Skeletal muscle satellite cell (primary cell): Measurements from ENCODE around the gene FAM53B.

Source experiments
- H3K27me3 ChIP-seq: 2 replicates; pipeline ENCODE4 v1.7.0; 2013; ENCODE audit warnings: low read length; ENCODE audit not compliant: control insufficient read depth, insufficient read depth
- H3K36me3 ChIP-seq: 2 replicates; pipeline ENCODE4 v1.7.0; 2013; ENCODE audit warnings: mild to moderate bottlenecking, control low read depth, low read length; ENCODE audit not compliant: insufficient read depth
- H3K4me1 ChIP-seq: 2 replicates; pipeline ENCODE4 v1.7.0; 2013; ENCODE audit warnings: low read length; ENCODE audit not compliant: control insufficient read depth, insufficient read depth
- H3K4me2 ChIP-seq: 2 replicates; pipeline ENCODE4 v1.7.0; 2013; ENCODE audit warnings: mild to moderate bottlenecking, low read length
- H3K4me3 ChIP-seq: 2 replicates; pipeline ENCODE4 v1.7.0; 2013; ENCODE audit warnings: low read length
- H3K9ac ChIP-seq: 2 replicates; pipeline ENCODE4 v1.7.0; 2013; ENCODE audit warnings: mild to moderate bottlenecking, low read depth, low read length, moderate library complexity
- H3K9me3 ChIP-seq: replicated peaks from 2 replicates; pipeline ENCODE4 v1.7.0; 2013; ENCODE audit warnings: mild to moderate bottlenecking, control low read depth, low read length

FAM53B gene

DNA sequence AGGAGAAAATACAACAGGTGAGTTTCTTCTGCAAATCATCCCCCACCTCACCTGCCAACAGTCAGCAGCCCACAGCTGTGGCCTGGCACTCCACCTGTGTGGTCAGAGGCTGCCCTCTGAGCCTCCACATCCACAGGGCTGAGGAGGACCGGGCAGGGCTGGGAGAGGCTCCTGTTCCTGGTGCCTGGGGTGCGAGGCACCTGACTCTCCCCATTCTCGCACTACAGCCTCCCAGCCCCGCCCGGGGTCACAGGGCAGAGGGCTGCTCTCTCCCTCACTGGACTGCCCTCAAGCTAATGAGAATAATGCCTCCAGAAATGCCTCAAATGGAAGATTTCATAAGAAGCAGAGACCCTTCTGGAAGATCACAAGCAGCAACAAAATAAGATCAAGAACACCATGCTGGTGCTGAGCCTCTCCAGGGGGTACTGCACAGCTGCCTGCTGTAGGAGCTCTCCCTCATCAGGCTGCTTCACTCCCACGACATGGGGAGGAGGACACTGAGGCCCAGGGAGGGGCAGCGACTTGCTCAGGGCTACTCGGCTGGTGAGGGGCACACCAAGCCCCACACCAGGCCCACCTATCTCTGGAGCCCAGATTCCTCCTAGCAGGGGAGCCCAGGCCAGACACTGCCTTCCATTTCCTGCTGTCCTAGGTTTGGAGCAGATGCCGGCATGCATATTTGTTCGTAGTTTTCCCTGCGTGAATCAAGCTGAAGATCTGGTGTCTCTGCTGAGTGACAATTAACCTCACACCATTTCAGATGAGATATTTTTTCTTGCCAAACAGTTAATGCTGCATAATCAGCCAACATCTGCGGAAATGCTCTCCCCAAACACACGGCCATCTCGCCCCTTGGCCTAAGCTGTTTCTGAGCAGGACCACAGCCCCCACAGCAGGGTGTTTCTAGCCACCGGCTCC lies 76.5 kb downstream of the FAM53B start:
- no peak overlapping the region for H3K4me2 ChIP-seq
- H3K9ac ChIP-seq: no peak overlapping the region
- no peaks in the 10 kb centered on the region for H3K27me3 ChIP-seq
- peaks cover 26% of the 10 kb centered on the region for H3K4me1 ChIP-seq
- no peak overlapping the region for H3K4me3 ChIP-seq
- H3K9me3 ChIP-seq: no peaks in the 10 kb centered on the region
- no peaks in the 10 kb centered on the region for H3K36me3 ChIP-seq

DNA sequence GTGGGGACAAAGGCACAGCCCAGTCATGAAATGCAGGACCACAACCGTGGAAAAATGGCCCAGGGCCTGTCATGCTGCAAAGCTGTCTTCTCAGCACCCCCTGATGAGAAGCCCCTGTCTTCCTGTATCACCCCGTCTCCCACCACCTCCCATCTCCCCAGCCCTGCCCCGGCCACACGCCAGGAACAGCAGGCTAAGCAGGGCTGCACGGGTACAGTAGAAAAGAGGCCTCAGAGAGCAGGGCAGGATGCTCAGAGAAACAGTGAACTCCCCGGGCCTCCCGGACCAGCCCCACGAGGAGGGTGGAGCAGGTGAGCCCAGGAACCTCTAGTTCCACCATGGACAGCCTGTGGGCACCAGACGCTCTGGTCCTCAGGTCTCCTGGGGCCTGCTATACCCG lies 77.7 kb downstream of the FAM53B start:
- H3K4me1 ChIP-seq: peaks cover 14% of the 10 kb centered on the region
- H3K36me3 ChIP-seq: no peaks in the 10 kb centered on the region

DNA sequence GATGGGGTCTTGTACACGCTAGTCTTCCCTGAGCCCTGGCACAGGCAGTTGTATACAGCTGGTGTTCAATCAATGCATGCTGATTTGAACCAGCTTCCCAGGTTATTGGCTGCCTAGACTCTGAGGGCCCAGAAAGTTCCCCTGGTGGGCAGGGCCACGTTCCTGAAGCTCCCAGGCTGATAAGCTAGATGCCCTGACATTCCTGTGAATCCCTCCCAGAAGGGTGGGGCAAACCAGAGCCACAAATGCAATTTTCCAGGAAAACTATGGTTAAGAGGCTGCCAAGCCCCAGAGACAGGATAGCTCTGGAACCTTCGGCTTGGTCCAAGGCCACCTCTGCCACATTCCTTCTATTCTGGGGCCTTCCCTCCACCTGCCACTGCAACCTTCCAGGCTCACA lies 78.2 kb downstream of the FAM53B start:
- Histone ChIP-seq H3K4me1 (peaks cover 9% of the 10 kb centered on the region), H3K36me3 (no peaks in the 10 kb centered on the region), H3K9ac (no peak overlapping the region), H3K9me3 (no peaks in the 10 kb centered on the region), H3K4me2 (no peak overlapping the region), H3K27me3 (no peaks in the 10 kb centered on the region), H3K4me3 (no peak overlapping the region)

More for the DNA sequence above, 77.7 kb downstream of the FAM53B start:
- no peak overlapping the region for H3K4me3 ChIP-seq
- H3K9me3 ChIP-seq: no peaks in the 10 kb centered on the region
- H3K9ac ChIP-seq: no peak overlapping the region
- H3K4me2 ChIP-seq: no peak overlapping the region
- no peaks in the 10 kb centered on the region for H3K27me3 ChIP-seq

DNA sequence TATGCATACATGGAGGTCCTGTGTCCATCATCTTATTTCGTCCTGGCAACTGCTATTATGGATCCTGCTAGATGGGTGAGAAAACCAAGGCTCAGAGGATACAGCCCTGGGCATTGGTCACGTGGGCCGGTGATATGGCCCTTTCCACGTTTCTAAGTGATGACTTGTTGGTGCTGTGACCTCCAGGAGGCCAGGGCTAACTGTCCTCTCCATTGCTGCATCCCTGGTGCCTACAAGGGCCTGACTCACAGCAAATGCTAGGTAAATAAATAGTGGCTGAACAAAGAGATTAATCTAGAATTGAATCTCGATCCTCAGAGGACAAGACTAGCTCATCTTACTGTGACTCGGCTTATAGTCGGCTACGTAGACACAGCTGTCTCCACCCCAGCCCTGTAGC lies 78.6 kb downstream of the FAM53B start:
- no peaks in the 10 kb centered on the region for H3K9me3 ChIP-seq
- no peaks in the 10 kb centered on the region for H3K36me3 ChIP-seq
- peaks cover 8% of the 10 kb centered on the region for H3K4me1 ChIP-seq
- no peak overlapping the region for H3K4me2 ChIP-seq
- no peak overlapping the region for H3K4me3 ChIP-seq
- no peaks in the 10 kb centered on the region for H3K27me3 ChIP-seq
- no peak overlapping the region for H3K9ac ChIP-seq

DNA sequence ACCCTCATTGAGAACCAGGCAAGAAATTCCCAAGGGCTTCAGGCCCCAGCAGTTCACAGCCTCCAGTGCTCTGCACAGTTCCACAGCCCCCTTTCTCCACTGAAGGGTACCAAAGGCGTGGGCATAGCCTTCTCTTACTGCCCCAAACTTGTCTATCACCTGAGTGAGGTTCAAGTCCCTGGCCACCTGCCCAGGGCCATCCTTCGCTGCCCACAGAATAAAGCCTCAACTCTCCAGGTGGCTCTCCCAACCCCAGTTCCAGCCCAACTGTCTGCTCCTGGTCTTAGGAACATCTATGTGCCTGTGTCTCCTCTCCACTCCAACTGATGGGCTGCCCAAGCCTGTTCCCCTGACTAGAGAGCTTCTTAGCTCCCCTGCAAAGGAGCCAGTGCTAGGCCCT lies 79.1 kb downstream of the FAM53B start:
- H3K4me2 ChIP-seq: no peak overlapping the region
- no peaks in the 10 kb centered on the region for H3K36me3 ChIP-seq
- no peak overlapping the region for H3K4me3 ChIP-seq
- no peak overlapping the region for H3K9ac ChIP-seq
- peaks cover 8% of the 10 kb centered on the region for H3K4me1 ChIP-seq
- H3K27me3 ChIP-seq: no peaks in the 10 kb centered on the region
- H3K9me3 ChIP-seq: no peaks in the 10 kb centered on the region

DNA sequence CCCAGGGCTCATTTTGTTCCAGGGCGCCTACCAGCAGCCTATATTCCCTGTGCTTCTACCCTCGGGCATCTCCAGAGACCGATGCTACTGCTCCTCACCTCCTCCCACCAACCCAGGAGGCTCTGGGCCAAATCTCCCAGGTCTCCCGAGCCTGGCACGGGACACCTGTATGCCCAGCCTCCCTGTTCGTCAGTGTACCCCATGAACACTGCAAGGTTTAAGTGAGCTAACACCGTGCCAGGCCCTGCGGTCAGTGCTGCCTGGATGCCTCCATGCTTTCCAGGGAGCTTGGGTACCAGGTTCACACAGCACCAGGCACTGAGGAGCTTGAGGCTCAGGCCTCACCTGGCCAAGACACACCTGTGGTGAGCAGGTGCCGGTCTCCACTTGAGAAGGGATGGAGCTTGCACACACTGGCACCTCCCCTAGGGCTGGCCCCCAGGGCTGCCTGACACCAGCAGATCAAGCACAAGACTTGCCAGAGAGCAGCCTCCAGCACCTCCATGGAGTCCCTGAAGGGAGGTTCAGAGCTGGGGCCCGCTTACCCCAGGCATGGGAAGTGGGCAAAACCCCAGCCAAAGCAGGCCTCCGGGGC lies 80.3 kb downstream of the FAM53B start:
- Histone ChIP-seq H3K9me3 (no peaks in the 10 kb centered on the region), H3K4me2 (no peak overlapping the region), H3K36me3 (no peaks in the 10 kb centered on the region), H3K4me1 (peaks cover 8% of the 10 kb centered on the region), H3K27me3 (no peaks in the 10 kb centered on the region), H3K9ac (no peak overlapping the region), H3K4me3 (no peak overlapping the region)

DNA sequence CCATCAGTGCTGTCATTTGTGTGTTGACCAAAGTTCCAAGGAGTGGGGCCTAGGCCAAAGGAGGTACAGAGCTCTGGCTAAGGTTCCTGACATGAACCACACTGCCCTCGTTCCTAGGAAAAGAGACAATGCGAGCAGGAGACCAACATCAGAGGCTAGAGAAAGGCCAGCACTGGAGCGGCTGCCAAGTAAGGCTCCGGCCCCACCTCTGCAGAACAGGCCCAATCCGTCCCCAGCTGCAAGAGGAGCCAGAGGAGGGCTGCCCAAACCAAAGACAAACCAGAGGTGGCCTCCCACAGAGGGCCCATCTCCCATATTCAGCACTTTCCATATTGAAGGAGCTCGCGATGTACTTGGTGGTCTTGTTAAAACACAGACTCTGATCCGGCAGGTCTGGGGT lies 81.0 kb downstream of the FAM53B start:
- no peak overlapping the region for H3K4me2 ChIP-seq
- no peaks in the 10 kb centered on the region for H3K27me3 ChIP-seq
- no peak overlapping the region for H3K4me3 ChIP-seq
- H3K9me3 ChIP-seq: no peaks in the 10 kb centered on the region
- no peaks in the 10 kb centered on the region for H3K36me3 ChIP-seq
- H3K4me1 ChIP-seq: peaks cover 9% of the 10 kb centered on the region
- no peak overlapping the region for H3K9ac ChIP-seq

DNA sequence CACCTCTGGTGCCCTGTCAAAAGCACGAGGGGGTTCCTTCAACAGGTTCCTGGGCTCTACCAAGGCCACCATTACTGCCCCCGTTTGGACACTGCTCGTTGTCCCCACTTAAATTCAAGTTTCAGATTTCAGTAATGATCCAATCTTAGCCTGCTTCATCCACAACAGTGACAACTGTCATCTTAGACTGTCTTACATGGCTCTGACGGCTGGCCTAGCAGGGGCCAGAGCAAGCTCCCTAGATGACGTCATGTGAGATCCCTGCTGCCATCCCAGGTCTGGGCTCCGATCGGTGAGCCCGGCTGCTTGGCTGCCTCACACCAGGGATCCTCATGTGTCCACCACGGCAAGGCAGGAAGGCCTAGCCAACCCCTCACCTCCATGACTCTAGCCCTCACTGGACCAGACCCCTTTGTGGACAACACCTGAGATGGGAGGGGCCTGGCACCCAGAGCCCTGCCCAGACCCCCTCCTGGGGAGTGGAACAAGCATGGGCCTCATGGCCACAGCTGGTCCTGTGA lies 82.5 kb downstream of the FAM53B start:
- Histone ChIP-seq H3K4me3 (no peak overlapping the region), H3K36me3 (no peaks in the 10 kb centered on the region), H3K9ac (no peak overlapping the region), H3K9me3 (no peaks in the 10 kb centered on the region), H3K27me3 (no peaks in the 10 kb centered on the region), H3K4me2 (no peak overlapping the region), H3K4me1 (peaks cover 16% of the 10 kb centered on the region)

DNA sequence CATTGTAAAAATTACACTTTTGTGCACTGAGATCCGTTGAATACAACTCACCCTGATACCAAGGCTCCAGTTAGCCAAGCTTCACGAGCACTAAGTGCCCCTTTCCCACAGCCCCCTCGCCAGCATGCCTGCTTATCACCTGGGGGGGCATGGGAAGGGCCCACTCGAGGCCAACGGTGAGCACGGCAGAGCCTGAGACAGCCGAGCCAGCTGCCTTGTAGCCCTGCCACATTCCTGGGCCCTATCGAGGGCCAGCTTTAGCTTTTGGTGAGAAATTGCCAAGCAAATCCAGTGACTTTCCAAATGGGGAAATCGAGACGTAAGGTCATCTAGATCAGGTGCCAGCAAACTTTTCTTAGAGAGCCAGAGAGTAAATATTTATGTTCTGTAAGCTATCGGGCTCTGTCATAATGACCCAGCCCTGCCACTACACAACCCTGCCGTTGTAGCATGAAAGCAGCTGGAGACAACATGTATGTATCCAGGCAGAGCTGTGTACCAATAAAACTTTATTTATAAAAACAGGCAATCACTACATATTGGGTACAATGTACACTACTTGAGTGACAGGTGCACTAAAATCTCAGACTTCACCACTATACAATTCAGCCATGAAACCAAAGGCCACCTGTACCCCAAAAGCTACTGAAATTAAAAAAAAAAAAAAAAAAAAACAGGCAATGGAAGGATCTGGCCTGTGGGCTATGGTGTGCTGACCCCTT lies 83.6 kb downstream of the FAM53B start:
- Histone ChIP-seq H3K4me1 (peaks cover 10% of the 10 kb centered on the region), H3K4me2 (no peak overlapping the region), H3K9me3 (no peaks in the 10 kb centered on the region), H3K27me3 (no peaks in the 10 kb centered on the region), H3K4me3 (no peak overlapping the region), H3K9ac (no peak overlapping the region), H3K36me3 (peaks cover 3% of the 10 kb centered on the region)

DNA sequence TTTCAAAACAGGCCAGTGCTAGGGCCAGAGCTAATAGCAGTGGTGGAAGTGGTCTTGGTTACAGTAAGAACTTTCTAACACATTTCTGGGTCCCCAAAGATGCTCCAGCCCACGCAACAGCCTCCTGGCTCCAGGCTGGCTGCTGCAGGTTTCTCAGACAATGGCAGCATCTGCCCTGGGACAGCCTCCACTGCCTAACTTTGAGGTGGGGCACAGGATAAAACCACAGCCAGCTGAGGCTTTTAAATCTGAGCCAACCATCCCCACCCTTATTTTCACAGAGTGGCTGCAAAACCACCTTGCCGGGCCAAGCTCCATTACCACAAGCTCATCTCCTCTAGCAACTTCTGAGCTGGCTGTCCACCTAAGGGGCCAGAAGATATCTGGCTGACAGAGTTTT lies 84.8 kb downstream of the FAM53B start:
- H3K4me1 ChIP-seq: peaks cover 8% of the 10 kb centered on the region
- H3K9ac ChIP-seq: no peak overlapping the region
- H3K4me2 ChIP-seq: no peak overlapping the region

DNA sequence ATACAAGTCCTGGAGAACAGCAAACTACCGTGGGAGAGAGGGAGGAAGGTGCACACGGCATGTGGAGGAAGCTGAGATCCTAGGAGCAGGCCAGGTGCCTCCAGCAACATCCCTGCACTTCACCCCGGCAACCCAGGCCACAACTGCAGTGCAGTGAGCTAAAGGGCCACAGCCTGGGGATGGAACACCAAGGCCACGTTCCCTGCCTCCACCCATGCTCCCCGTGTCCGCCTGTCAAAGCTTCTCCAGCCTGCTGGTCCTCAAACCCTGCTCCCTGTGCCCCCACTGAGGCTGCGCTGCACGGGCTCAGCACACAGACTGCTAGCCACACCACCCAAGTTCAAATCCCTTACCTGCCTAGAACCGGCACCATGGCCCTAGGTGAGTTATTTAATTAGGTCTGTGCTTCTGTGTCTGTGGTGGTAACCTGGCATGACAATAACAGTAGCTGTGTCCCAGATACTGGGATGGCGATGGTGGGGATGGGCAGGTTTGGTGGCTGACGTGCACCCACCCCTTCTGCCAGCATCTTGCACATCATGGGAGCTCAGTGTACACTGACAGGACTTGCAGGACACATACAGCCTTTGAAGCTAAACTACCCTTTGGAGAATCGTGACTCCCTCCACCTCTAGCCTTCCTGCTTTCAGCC lies 85.5 kb downstream of the FAM53B start:
- Histone ChIP-seq H3K9me3 (no peaks in the 10 kb centered on the region), H3K9ac (no peak overlapping the region), H3K27me3 (no peaks in the 10 kb centered on the region), H3K36me3 (peaks cover 4% of the 10 kb centered on the region), H3K4me3 (no peak overlapping the region), H3K4me2 (no peak overlapping the region), H3K4me1 (peaks cover 8% of the 10 kb centered on the region)

More for the DNA sequence above, 84.8 kb downstream of the FAM53B start:
- H3K27me3 ChIP-seq: no peaks in the 10 kb centered on the region
- H3K36me3 ChIP-seq: peaks cover 4% of the 10 kb centered on the region
- H3K4me3 ChIP-seq: no peak overlapping the region
- H3K9me3 ChIP-seq: no peaks in the 10 kb centered on the region
